Esophagus squamous epithelium (tissue), 4 donors: ENCODE results near the gene FRMPD4.

Experiments used
- POLR2A ChIP-seq, 4 donors: fragments of 450-650 bp; IDR thresholded peaks; one replicate each; pipeline ENCODE4 v1.6.1; 2017; ENCODE audit warnings: antibody characterized with exemption in 4 of 4, mild to moderate bottlenecking in 4 of 4, moderate library complexity in 3 of 4
- TF ChIP-seq, protein P1 (sequence below), 6 experiments: fragments of 450-650 bp in 4 of 6; fragments of 200-600 bp in 2 of 6; sonication (generic) in 2 of 6; IDR thresholded peaks; one replicate each; pipeline ENCODE4 v1.5.1; 2016 to 2019; ENCODE audit warnings: antibody characterized with exemption in 6 of 6, mild to moderate bottlenecking in 4 of 6, moderate library complexity in 4 of 6

DNA sequence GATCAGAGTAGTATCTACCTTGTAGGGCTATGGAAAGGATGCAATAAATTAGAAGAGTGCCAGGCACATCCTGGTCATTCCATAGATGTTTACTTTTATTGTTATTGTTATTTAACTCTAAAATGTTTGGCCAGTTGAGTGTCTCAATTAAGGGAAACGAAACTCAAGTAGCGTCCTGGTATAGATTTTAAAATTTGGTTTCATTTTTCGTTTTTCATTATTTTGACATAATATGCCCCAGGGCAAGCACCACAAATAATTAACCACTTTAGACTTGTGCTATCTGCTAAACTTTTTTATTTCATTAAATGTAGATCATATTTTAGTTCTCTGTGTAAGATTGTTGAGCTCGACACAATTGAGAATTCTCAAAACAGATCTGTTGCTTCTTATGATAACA is 473.2 kb downstream of the FRMPD4 start:
- TF ChIP-seq, protein P1, sequence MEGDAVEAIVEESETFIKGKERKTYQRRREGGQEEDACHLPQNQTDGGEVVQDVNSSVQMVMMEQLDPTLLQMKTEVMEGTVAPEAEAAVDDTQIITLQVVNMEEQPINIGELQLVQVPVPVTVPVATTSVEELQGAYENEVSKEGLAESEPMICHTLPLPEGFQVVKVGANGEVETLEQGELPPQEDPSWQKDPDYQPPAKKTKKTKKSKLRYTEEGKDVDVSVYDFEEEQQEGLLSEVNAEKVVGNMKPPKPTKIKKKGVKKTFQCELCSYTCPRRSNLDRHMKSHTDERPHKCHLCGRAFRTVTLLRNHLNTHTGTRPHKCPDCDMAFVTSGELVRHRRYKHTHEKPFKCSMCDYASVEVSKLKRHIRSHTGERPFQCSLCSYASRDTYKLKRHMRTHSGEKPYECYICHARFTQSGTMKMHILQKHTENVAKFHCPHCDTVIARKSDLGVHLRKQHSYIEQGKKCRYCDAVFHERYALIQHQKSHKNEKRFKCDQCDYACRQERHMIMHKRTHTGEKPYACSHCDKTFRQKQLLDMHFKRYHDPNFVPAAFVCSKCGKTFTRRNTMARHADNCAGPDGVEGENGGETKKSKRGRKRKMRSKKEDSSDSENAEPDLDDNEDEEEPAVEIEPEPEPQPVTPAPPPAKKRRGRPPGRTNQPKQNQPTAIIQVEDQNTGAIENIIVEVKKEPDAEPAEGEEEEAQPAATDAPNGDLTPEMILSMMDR (IDR thresholded peaks at IDR 0.05): no peak
- no peak for TF ChIP-seq POLR2A (IDR thresholded peaks at IDR 0.05)
